B cell (primary cell): ENCODE measurements around the gene ZMPSTE24. TPM values are rescaled to one million over a fixed set of nuclear protein-coding genes. Genes with fewer than 3 reads are reported as not detected.
A peak's percentile ranks its signal among the peaks of the same experiment; 100 is the strongest.

Experiments used
- ATAC-seq: fragments of 200-7000 bp; cut with Tn5 transposase; one replicate; pipeline ENCODE4 v1.10.0; 2021; ENCODE audit warnings: low read depth, mild to moderate bottlenecking, moderate number of reproducible peaks, moderate library complexity
- CTCF ChIA-PET: fragments of 350-600 bp; sonication (Branson Sonifier 250); formaldehyde crosslinking; loops from one replicate; lab custom pipeline; 2021; ENCODE audit warnings: antibody characterized with exemption, inconsistent platforms; lab: Charles Lee
- POLR2A ChIA-PET: fragments of 350-600 bp; sonication (Branson Sonifier 250); formaldehyde crosslinking; loops from one replicate; lab custom pipeline; 2021; ENCODE audit warnings: antibody characterized with exemption; lab: Charles Lee
- DNase-seq: peaks from one replicate; pipeline ENCODE4 v3.0.0; 2013
- H2AFZ ChIP-seq: 2 replicates; pipeline ENCODE4 v1.6.1; 2012; ENCODE audit warnings: mild to moderate bottlenecking, low read depth, low read length; ENCODE audit not compliant: insufficient read depth, poor library complexity, severe bottlenecking
- H3K27ac ChIP-seq, 2 donors: 1 replicate in 1 of 2; 2 replicates in 1 of 2; pipeline ENCODE4 v1.5.1; 2012 to 2013; ENCODE audit warnings: low read length in 2 of 2, mild to moderate bottlenecking in 2 of 2, moderate library complexity in 1 of 2
- H3K27me3 ChIP-seq, 4 experiments: fragments of 200-600 bp in 1 of 4; sonication (generic) in 1 of 4; replicated peaks in 1 of 4; 1 replicate in 2 of 4; 2 replicates in 2 of 4; pipeline versions ENCODE4 v1.6.1 to v1.7.0; 2013 to 2016; ENCODE audit warnings: low read length in 3 of 4, mild to moderate bottlenecking in 2 of 4, mixed read lengths in 1 of 4, moderate library complexity in 1 of 4; ENCODE audit not compliant: insufficient read depth in 4 of 4, control insufficient read depth in 3 of 4; ENCODE audit errors: control extremely low read depth in 1 of 4
- H3K36me3 ChIP-seq, 2 experiments: replicated peaks in 1 of 2; 1 replicate in 1 of 2; 2 replicates in 1 of 2; pipeline versions ENCODE4 v1.6.1 to v1.7.1; 2013; ENCODE audit warnings: low read length in 1 of 2; ENCODE audit not compliant: insufficient read depth in 2 of 2, control insufficient read depth in 1 of 2; ENCODE audit errors: control extremely low read depth in 1 of 2, extremely low read depth in 1 of 2
- H3K4me1 ChIP-seq, 2 donors: fragments of 200-600 bp in 1 of 2; sonication (generic) in 1 of 2; 1 replicate in 1 of 2; 2 replicates in 1 of 2; pipeline versions ENCODE4 v1.5.1 to v1.6.1; 2013 to 2017; ENCODE audit warnings: low read length in 2 of 2; ENCODE audit not compliant: control insufficient read depth in 2 of 2, insufficient read depth in 2 of 2
- H3K4me2 ChIP-seq: replicated peaks from 2 replicates; pipeline ENCODE3; 2012; ENCODE audit warnings: mild to moderate bottlenecking, low read depth, low read length; ENCODE audit not compliant: poor library complexity, severe bottlenecking
- H3K4me3 ChIP-seq, 5 experiments: fragments of 200-600 bp in 1 of 5; sonication (generic) in 1 of 5; 1 replicate in 3 of 5; 2 replicates in 2 of 5; pipeline versions ENCODE4 v1.5.1 to v1.7.0; 2011 to 2016; ENCODE audit warnings: low read length in 4 of 5, mild to moderate bottlenecking in 4 of 5, low read depth in 2 of 5, control low read depth in 1 of 5, moderate library complexity in 1 of 5; ENCODE audit not compliant: insufficient read depth in 1 of 5; ENCODE audit errors: control extremely low read depth in 1 of 5, extremely low read depth in 1 of 5
- H3K79me2 ChIP-seq: fragments of 200-600 bp; sonication (generic); one replicate; pipeline ENCODE4 v1.6.0; 2016; ENCODE audit warnings: low read length; ENCODE audit not compliant: control insufficient read depth, insufficient read depth
- H3K9ac ChIP-seq: fragments of 200-600 bp; sonication (generic); 2 replicates; pipeline ENCODE4 v1.6.1; 2017; ENCODE audit warnings: mild to moderate bottlenecking, low read length, moderate library complexity
- H3K9me3 ChIP-seq, 3 donors: one replicate each; pipeline versions ENCODE4 v1.6.1 to v1.7.1; 2013; ENCODE audit warnings: low read length in 2 of 3; ENCODE audit not compliant: control insufficient read depth in 2 of 3, insufficient read depth in 1 of 3; ENCODE audit errors: control extremely low read depth in 1 of 3
- H4K20me1 ChIP-seq: 2 replicates; pipeline ENCODE4 v1.6.0; 2012; ENCODE audit warnings: mild to moderate bottlenecking, low read length; ENCODE audit not compliant: insufficient read depth, control insufficient read depth, poor library complexity, severe bottlenecking
- H3K27ac Mint-ChIP-seq: one replicate; pipeline ENCODE4 v1.8.0; 2021; ENCODE audit warnings: mixed read lengths
- H3K27me3 Mint-ChIP-seq: one replicate; pipeline ENCODE4 v1.8.0; 2021; ENCODE audit warnings: mixed read lengths
- H3K4me1 Mint-ChIP-seq: one replicate; pipeline ENCODE4 v1.8.0; 2021; ENCODE audit warnings: mixed read lengths
- H3K4me3 Mint-ChIP-seq: one replicate; pipeline ENCODE4 v1.8.0; 2021; ENCODE audit warnings: mixed read lengths
- H3K9me3 Mint-ChIP-seq: one replicate; pipeline ENCODE4 v1.8.0; 2022; ENCODE audit warnings: mixed read lengths; ENCODE audit not compliant: insufficient read depth
- CTCF ChIP-seq: fragments of 200-600 bp; IDR thresholded peaks from one replicate; pipeline ENCODE4 v1.8.0; 2022; ENCODE audit warnings: antibody characterized with exemption, mild to moderate bottlenecking
- EZH2 ChIP-seq: IDR thresholded peaks from 2 replicates; pipeline ENCODE4 v1.6.1; 2012; ENCODE audit warnings: borderline replicate concordance, low read depth, mild to moderate bottlenecking, moderate library complexity, low read length; ENCODE audit not compliant: insufficient read depth, poor library complexity, severe bottlenecking
- WGBS: methylation state at CpG from one replicate; pipeline ENCODE4 v1.1.5; 2013; ENCODE audit warnings: missing lambda C conversion rate; ENCODE audit not compliant: insufficient coverage; 5-methylcytosine and 5-hydroxymethylcytosine counted together
- intact Hi-C: fragments of 100-400 bp; cut with micrococcal nuclease; formaldehyde crosslinking; loops from one replicate; pipeline ENCODE4 v1.10.0; 2022
- polyA minus RNA-seq: library from RNA; depleted of rRNA, polyadenylated mRNA; stranded (reverse); fragments of >200 nt; gene quantifications from 2 replicates; pipeline ENCODE4 v1.2.3, GENCODE V29; 2012
- polyA plus RNA-seq: library from polyadenylated mRNA; depleted of rRNA; stranded (reverse); fragments of >200 nt; gene quantifications from 2 replicates; pipeline ENCODE4 v1.2.3, GENCODE V29; 2012
- total RNA-seq, 2 donors: library from RNA; stranded (reverse); fragments of 120-200 nt in 1 of 2; gene quantifications; 1 replicate in 1 of 2; 2 replicates in 1 of 2; pipeline versions ENCODE4 v1.2.3 to v1.2.4, GENCODE V29; 2013 to 2022

The ZMPSTE24 gene
- 14.0 and 18.5 TPM in 2 replicates for total RNA-seq
- 20.4 TPM for total RNA-seq (2013)
- polyA plus RNA-seq = 3.5 and 6.4 TPM in 2 replicates
- 3.9 and 5.3 TPM in 2 replicates for polyA minus RNA-seq

DNA sequence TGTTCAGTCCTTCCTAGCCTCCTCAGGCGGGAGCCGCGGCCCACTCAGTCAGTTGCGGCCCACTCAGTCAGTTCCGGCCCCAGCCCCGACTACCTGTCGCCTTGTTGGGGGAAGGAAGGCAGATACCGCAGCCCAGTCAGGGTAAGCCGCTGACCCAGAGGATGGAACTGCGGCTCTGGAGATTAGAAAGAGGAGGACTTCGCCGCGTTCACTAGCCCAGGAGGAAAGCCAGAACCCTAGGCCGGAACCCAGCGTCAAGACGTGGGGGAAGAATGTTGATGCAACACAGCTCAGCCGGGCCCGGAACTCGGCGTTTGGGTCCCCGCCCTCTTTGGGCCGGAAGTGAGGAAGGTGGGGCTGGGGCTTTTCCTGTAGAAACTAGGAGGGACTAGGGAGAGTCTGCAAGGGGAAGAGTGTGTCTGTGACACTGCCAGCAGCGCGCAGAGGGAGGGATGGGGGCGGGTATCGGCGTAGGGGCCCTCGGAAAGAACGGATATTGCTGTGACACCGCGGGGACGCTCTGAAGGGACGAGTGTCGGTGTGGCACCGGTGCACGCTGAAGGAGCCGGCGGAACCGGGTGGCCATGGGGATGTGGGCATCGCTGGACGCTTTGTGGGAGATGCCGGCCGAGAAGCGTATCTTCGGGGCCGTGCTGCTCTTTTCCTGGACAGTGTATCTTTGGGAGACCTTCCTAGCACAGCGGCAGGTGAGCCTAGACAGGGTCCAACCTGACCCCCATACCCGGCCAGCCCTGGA is at the start of gene ZMPSTE24:
ZMPSTE24 (plus strand) TSS at position 549 of the 757 bp plus-strand sequence; CDS start at position 585, 36 bp downstream.
- CTCF ChIA-PET = interaction anchor here (0.6 to 1.4 kb wide), 3 partner anchors 80 to 142 kb away, joined by 3 read pairs; no protein-coding TSS in a partner anchor
- intact Hi-C loops = loop anchor here (1.0 to 10.0 kb wide), 7 partner anchors 57 to 273 kb away; partner anchors contain the start of genes RLF, ZFP69B and ZNF684
- Histone ChIP-seq H3K79me2 (peaks cover 41% of the 10 kb centered on the region), H4K20me1 (no peaks in the 10 kb centered on the region), H3K9me3 (no peaks in the 10 kb centered on the region), H3K4me3 (peak within 1 kb of the TSS; percentile 80 to 98 (median 96)), H3K4me1 (peaks cover 9 to 10% of the 10 kb centered on the region in 2 donors), H3K36me3 (peaks cover 2 to 26% of the 10 kb centered on the region in 2 experiments), H3K4me2 (peak within 1 kb of the TSS; percentile 91), H2AFZ (peak within 1 kb of the TSS; percentile 92), H3K27me3 (no peaks in the 10 kb centered on the region), H3K9ac (peak within 1 kb of the TSS; percentile 97), H3K27ac (peak within 1 kb of the TSS; percentile 99)
- Mint-ChIP-seq H3K4me1 (peaks cover 32% of the 10 kb centered on the region), H3K27ac (peak within 1 kb of the TSS; percentile 99), H3K27me3 (no peaks in the 10 kb centered on the region), H3K4me3 (peak within 1 kb of the TSS; percentile 97), H3K9me3 (no peaks in the 10 kb centered on the region)
- peak; percentile 98 for DNase-seq
- under 1% methylated on average over 48 of the region's 48 CpGs for WGBS
- POLR2A ChIA-PET = interaction anchor here (0.7 to 1.3 kb wide), 9 partner anchors 34 to 1157 kb away, joined by 3 to 11 read pairs (median 4); partner anchors contain the start of genes CAP1, COL9A2 and SMAP2
- ATAC-seq = peak; percentile 94
- TF ChIP-seq EZH2 (no peak), CTCF (no peak)
